ENCODE measurements around the gene OR2AK2.

DNA sequence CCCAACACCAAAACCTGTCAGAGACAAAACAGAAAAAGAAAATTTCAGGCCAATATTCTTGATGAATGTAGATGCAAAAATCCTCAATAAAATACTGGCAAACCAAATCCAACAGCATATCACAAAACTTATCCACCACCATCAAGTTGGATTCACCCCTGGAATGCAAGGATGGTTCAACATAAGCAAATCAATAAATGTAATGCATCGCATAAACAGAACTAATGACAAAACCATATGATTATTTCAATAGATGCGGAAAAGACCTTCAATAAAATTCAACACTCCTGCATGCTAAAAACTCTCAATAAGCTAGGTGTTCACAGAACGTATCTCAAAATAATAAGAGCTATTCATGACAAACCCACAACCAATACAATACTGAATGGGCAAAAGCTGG, 44.6 kb downstream of the OR2AK2 start:
- TF ChIP-seq, protein P1, sequence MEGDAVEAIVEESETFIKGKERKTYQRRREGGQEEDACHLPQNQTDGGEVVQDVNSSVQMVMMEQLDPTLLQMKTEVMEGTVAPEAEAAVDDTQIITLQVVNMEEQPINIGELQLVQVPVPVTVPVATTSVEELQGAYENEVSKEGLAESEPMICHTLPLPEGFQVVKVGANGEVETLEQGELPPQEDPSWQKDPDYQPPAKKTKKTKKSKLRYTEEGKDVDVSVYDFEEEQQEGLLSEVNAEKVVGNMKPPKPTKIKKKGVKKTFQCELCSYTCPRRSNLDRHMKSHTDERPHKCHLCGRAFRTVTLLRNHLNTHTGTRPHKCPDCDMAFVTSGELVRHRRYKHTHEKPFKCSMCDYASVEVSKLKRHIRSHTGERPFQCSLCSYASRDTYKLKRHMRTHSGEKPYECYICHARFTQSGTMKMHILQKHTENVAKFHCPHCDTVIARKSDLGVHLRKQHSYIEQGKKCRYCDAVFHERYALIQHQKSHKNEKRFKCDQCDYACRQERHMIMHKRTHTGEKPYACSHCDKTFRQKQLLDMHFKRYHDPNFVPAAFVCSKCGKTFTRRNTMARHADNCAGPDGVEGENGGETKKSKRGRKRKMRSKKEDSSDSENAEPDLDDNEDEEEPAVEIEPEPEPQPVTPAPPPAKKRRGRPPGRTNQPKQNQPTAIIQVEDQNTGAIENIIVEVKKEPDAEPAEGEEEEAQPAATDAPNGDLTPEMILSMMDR (IDR thresholded peaks at IDR 0.05): no peak
- no peak for TF ChIP-seq POLR2A (IDR thresholded peaks at IDR 0.05; ENCODE audit: low read depth)
